GM19452 (cell line): ENCODE results near the gene PCBP3.
"Not testable (repeated sequence)": the region's sequence is repeated elsewhere in the genome, so short reads cannot be mapped to it uniquely, and the experiment has no call there.

Experiments
- ATAC-seq: cut with Tn5 transposase; IDR thresholded peaks from one replicate; pipeline ENCODE4 v1.9.1; 2021; ENCODE audit not compliant: unreplicated experiment

PCBP3 gene

DNA sequence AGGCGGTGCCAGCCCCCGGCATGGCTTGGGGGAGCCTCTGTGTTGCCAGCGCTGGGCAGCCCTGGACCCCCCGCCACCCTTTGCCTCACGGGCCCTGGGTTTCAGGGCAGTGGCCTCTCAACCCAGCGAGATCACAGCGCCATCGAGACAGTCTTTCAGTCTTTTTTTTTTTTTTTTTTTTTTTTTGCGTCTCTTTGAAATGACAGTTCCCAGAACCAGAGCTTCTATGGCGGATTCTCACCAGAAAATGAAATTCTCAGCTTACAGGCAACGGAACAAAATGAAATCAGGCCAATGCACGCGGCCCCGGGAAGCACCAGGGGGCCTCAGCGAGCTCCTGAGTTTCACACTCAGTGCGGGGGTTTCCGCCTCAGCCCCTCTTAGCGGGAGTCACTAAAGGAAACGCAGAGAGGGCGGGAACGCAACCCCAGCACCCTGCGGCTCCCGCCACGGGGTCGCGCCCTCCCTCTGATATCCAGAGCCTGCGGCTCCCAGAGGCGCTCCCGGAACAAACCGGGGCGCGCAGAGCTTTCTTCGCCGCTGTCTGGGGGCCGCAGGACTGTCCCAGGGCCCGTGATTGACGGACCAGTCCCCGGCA is 330.0 kb downstream of the PCBP3 start:
- ATAC-seq, result no peak

DNA sequence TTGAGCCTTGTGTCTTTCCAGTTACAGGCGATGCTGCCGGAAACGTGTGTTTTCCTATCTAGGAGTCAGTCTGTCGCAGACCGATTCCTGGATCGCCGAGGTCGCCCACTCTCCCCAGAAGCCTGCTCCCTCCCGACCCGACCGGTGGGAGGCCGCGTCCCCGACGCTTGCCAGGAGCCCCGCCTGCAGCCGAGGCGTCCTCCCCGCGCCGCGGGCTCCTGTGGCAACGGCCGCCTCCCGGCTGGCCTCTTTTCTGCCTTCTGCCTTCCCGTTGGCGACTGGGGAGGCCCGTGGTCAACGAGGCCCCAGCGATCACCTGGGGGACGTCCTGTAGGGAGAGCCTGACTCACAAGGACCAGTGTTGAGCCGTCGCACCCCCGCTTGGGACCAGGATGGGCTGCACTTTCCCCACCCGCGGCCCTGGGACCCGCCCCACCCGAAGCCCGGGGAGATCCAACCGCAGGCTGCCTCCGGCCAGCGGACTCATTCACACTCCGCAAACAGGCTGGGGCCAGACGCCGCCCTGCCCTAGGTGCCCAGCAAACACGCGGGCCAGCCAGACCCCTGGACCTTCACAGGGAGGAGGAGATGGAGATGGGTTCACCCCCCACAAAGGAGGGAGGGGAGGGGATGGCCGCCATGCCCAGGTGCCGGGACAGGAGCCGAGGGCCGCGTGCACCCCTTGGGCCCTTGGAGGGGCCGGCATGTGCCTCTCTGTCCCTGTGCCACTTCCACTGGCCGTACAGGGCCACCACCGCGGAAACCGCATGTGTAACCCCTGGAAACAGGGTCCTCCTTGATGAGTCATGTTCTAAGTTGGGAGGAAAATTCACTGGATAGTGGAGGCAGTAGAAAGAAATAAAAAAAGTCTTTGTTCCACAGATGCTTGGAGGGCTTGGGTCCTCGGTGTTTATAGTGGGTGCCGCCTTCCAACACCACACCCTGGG is 330.8 kb downstream of the PCBP3 start:
- no peak for ATAC-seq

DNA sequence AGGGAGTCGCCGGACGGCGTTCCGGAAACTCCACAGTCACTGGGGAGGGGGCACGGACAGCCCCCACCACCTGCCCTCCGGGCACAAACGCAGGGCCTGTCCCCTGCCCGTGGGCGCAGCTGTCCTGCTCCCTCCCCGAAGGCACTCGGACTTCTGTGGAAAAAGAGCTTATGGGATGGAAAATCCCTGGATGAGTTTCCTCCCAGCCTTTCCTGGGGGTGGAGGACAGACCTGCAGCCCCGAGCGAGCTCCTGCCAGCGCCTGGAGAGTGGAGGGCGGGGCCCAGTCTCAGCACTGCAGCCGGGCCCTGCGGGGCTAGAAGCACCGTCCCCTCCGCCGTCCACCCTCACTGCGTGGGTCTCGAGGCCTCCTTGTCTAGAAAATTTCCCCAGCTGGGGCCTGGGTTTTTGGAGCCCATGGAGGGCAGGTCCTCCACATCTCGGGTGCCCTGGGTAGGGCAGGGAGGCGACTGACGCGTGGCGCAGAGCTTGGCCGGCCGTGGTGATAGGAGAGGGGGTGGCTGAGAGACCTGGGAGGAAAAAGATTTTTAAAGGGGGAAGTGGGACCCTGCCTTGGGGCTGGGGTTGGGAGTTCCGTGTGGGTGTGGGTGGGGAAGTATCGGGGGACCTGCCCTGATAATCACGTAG is 331.6 kb downstream of the PCBP3 start:
- ATAC-seq, result no peak

DNA sequence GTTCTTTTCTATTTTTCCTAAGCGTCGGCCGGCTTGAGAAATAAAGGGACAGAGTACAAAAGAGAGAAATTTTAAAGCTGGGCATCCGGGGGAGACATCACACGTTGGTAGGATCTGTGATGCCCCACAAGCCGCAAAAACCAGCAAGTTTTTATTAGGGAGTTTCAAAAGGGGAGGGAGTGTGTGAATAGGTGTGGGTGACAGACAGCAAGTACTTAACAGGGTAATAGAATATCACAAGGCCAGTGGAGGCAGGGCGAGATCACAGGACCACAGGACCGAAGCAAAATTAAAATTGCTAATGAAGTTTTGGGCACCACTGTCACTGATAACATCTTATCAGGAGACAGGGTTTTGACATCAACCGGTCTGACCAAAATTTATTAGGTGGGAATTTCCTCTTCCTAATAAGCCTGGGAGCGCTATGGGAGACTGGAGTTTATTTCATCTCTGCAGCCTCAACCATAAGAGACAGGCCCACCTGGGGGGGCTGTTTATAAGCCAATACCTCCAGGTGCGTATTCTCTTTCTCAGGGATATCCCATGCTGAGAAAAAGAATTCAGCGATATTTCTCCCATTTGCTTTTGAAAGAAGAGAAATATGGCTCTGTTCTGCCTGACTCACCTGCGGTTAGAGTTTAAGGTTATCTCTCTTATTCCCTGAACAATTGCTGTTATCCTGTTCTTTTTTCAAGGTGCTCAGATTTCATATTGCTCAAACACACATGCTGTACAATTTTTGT is 332.3 kb downstream of the PCBP3 start:
- not testable (repeated sequence) for ATAC-seq

DNA sequence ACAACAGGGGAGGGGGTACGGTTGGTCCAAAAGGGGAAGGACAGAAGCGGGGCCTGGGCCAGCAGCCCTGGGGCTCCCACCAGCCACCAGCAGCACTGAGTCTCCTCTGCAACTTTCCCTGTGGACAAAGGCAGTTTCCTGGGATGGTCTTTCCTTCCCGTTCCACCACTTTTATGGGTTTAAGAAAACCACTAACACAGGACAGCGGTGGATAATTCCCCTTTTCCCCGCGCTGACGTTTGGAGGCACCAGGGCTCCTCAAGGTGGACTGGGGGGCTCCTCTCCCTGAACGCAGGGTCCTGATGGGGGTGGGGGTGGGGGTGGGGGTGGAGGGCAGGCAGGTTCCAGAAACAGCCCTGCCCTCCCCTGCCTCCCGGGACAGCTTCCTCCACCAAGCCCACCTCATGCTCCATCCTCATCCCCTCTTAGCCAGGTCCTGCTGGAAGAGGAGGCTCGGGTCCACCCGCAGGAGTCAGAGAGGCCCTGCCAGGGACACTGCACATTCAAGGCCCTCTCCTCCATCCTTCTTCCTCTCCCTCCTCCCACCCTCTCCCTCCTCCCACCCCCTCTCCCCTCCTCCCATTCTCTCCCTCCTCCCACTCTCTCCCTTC is 333.3 kb downstream of the PCBP3 start:
- no peak for ATAC-seq

DNA sequence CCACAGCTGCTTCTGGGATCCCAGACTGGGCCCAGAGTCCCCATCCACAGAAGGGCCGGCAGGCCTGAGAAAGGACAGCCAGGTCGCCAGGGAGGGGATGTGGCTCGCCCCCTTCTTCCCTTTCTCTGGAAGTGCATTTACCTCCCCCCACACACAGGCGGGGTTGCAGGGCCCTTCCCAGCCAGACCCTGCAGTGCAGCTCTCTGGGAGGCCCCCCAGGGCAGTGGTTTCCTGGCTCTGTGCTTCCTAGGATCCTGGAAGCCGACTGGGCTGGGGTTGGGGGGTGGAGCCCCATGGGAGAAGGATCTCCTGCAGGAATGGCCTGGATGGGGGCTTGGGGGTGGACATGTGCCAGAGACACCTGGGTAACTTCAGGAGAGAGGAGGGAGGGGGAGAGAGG is 333.9 kb downstream of the PCBP3 start:
- ATAC-seq, result no peak

DNA sequence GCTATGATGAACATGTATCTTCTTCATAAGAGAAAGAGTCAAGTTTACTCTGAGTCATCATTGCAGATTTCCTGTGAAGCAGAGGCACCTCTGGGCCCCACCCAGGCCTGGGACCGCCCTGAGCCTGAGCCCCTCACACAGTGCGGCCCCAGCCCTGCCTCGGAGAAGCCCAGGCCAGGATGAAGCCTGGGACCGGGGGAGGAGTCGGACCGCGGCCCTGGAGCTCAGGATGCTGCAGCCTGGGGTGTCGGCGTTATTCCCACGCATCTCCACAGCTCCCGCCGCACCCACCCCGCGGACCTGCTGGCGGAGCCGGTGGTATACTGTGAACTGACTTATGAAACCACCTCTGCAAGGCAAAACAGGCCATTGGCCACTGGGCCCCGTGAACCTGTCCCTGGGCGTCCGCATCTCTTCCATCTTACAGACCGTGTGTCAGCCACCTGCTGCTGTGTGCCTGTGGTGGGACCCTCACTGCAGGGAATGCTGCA is 335.7 kb downstream of the PCBP3 start:
- no peak for ATAC-seq

DNA sequence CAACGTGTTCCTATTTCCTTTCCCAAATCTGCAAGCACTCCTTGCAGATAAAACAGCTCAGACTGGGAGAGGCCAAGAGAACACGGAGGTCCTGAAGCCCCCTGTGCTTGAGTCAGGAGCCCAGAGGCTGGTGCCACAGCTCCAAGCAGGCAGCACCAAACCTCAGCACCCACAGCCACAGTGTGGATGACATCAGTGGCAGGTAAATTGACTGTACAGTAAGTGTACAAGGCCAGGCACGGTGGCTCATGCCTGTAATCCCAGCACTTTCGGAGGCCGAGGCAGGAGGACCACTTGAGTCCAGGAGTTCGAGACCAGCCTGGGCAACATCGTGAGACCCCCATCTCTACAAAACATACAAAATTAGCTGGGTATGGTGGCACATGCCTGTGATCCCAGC is 336.1 kb downstream of the PCBP3 start:
- no peak for ATAC-seq

DNA sequence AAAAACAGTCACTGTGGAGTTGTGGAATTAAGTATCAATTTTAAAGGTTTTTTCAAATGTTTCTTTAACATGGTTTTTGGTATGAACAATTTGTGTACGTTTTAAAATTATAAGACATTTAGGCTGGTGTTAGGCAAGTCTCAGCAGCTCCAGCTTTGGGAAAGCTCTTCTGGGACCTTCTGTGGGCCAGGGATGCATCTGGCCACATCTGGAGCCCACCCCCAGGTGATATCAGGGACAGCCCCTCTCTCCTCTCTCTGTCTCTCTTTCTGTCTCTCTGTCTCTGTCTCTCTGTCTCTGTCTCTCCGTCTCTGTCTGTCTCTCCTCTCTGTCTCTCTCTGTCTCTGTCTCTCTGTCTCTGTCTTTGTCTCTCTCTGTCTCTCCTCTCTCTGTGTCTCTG is 336.7 kb downstream of the PCBP3 start:
- no peak for ATAC-seq

DNA sequence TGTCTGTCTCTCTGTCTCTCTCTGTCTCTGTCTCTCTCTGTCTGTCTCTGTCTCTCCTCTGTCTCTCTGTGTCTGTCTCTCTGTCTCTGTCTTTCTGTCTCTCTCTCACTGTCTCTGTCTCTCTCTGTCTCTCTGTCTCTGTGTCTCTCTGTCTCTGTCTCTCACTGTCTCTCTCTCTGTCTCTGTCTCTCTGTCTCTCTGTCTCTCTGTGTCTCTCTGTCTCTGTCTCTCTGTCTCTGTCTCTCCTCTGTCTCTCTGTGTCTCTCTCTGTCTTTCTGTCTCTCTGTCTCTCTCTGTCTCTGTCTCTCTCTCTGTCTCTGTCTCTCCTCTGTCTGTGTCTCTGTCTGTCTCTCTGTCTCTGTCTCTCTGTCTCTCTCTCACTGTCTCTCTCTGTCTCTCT is 337.2 kb downstream of the PCBP3 start:
- no peak for ATAC-seq

DNA sequence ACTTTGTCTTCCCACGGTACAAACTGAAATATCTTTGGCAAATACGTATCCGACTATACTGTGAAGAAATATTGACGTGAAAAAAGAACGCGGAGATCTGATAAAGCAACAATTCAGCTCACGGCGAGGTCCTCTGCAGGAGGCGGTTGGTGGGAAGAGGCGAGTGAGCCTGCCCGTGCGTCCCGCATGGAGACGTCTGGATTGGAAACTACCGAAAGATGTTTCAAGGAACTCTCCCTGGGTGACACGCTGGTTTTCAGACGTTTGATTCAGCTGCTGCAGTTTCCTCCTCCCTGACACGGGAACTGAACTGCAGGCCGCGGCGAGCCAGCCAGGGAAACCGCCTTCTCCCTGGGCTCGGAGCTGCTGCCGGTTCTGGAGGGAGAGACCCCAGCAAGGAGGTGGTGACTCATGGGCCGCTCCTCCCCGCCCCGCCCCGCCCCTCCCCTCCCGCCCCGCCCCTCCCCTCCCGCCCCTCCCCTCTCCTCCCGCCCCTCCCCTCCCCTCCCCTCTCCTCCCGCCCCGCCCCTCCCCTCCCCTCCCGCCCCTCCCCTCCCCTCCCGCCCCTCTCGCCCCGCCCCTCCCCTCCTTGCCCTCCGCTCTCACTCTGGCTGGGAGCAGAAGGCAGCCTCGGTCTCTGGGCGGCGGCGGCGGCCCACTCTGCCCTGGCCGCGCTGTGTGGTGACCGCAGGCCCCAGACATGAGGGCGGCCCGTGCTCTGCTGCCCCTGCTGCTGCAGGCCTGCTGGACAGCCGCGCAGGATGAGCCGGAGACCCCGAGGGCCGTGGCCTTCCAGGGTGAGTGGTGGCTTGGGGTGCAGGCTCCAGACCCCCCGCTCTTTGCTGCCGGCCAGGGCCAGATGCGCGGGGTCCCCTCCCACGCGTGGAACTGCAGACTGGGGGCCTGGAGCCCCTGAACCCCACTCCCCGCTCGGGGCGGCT is 337.9 kb downstream of the PCBP3 start, which contains the start of gene COL6A1:
Gene COL6A1 (plus strand): TSS at position 620 of the 941 bp plus-strand sequence. CDS start 81 bp downstream, at position 701.
- no peak for ATAC-seq

DNA sequence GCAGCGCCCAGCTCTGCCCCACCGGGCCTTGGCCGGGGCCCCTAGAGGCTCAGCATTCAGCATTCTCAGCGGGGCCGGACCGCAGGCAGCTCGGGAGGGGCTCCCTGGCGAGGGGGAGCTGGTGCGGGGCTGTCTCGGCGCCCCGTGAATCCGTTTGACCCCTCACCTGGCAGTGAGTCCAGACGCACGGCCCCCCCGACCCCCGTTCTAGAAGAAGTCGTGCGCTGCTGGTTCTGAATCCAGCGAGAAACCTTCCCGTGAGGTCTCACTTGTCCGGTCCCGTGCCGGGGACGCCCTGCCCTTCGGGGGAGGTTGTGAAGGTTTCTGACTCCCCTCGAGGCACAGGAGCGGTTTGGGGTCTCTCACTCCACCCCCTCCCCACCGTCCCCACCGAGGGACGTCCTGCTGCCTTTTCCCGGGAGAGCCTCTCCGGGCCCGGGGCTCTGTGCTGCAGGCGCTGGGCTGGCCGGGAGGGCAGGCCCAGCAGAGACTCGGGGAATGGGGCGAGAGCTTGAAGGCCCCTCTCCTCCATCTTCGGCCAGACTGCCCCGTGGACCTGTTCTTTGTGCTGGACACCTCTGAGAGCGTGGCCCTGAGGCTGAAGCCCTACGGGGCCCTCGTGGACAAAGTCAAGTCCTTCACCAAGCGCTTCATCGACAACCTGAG is 338.7 kb downstream of the PCBP3 start:
- ATAC-seq, result no peak

DNA sequence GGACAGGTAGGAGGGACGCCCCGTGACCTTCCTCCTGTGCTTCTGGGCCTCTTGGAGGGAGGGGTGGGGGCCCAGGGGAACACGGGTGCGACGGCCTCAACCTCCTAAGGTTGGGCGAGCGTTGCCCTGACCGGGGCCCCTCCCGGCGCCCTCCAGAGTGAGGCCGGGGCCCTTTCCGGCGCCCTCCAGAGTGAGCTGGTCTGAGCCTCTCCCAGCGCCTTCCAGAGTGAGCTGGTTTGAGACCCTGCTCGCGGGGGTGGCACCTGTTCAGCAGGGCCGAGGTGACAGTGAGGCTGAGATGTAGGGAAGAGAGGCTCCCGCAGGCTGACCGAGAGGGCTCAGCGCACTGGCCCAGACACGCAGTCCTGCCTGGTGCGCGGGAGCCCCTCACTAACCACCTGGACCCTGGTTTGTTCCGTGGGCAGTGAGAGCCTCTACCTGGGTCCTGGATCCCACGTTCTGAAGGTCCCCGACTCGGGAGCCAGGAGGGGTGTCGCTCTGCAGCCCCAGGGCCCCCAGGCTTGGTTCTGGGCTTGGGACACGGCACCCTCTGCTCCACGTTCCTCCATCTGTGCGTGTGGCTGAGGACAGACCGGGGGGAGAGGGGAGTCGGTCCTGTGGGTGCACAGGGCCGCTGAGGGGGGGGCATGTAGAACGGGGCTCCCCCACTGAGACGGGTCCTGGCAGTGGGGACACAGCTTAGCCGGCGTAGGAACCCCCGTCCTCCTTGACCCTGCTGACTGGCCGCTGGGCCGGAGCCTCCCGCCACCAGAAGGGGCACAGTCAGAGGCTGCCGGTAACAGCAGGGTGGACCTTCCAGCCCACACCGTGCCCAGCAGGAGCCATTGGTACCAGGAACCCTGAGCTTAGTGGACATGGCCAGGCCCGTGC is 339.5 kb downstream of the PCBP3 start:
- ATAC-seq, result no peak

DNA sequence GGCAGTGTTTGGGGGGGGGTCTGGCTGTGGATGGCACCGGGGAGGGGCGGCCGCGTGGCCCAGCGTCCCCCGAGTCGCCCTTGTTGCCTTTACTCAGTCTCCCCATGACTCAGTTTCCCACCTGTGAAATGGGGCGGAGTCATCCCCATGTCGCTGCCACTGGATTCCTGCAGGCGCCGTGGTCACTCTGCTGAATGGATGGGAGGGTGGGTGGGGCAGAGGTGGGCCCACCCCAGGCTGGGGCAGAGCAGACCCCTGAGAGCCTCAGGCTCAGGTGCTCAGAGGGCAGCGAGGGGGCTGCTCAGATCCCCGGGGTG is 340.1 kb downstream of the PCBP3 start:
- ATAC-seq, result no peak

DNA sequence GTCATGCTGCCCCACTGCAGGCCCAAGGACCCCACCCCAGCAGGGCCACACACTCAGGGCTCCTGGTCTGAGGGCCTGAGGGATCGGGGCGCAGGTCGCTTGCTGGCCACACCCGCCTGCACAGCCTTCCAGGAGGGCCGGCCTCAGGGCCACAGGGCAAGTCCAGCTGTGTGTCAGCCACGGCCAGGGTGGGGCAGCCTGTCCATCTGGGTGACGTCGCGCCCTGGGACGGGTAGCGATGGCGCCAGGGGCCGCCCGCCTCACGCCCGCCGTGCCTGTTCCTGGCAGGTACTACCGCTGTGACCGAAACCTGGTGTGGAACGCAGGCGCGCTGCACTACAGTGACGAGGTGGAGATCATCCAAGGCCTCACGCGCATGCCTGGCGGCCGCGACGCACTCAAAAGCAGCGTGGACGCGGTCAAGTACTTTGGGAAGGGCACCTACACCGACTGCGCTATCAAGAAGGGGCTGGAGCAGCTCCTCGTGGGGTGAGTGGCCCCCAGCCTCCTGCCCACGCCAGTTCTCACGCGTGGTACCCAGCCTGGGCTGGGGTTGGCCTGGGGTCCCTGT is 340.5 kb downstream of the PCBP3 start:
- no peak for ATAC-seq

DNA sequence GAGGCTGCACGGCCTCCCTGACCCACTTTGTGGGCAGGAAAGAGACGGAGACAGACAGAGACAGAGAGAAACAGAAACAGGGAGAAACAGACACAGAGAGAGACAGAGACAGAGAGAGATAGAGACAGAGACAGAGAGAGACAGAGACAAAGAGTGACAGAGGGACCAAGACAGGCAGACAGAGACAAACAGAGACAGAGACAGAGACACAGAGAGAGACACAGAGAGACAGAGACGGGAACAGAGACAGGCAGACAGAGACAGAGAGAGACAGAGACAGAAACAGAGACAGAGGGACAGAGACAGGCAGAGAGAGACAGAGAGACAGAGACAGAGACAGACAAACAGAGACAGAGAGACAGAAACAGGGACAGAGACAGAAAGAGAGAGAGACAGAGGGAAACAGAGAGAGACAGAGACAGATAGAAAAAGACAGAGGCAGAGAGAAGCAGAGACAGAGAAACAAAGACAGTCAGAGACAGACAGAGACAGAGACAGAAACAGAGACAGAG is 341.1 kb downstream of the PCBP3 start:
- no peak for ATAC-seq

DNA sequence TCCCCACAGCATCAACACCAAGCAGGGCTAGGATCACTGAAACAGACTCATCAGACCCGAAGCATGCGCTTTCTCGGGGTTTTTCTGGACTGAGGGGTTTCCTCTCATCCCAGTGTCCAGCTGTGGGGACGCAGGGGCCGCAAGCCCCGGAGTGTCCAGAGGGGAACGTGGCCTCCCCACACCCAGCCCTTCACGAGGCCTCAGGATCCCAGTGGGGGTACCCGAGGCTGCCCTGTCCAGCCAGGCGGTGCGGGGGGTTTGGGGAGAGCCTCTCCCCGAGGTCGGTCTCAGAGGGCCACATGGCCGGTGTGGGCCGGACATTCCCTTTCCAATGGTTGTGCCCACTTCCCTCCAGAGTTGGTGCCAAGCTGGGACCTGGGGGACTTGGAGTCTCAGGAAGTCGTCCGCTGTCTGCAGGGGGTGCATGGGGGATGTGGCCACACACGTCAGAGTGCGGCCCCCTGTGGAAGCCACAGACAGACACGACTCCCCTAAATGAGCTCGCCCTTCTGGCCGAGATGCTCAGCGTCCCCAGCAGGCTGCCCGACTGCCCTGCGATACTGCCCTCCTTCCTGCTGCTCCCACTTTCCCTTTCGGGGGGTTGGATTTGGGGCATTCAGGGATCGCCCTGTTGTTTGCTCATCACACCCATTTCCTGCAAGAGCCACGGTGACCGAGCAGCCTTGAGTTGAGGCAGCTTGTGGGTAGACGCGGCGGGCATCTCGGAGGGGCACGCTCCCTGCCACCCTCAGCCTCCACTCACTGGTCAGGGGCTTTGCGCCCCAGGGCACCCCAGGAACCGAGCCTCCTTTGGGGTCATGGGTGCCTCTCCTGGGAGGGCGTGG is 342.2 kb downstream of the PCBP3 start:
- no peak for ATAC-seq
